ENCODE results near the gene AEBP1.

- TF ChIP-seq CTCF (conservative IDR thresholded peaks at IDR 0.05 in 1 of 2, IDR thresholded peaks at IDR 0.05 in 1 of 2; ENCODE audit: low read depth in 1 of 2, low read length in 2 of 2) = no peak
- no peak for TF ChIP-seq EZH2 (IDR thresholded peaks at IDR 0.05; ENCODE audit: low read length, missing control alignments)
Measured at GRCh38 chr7:44105832-44106231, 1.7 kb downstream of the AEBP1 start.

Measured in fibroblast of lung (primary cell).